Measurements from ENCODE around the gene DLG2.

Gene DLG2

GRCh38 chr11:84573868-84574267 is 1053.3 kb downstream of the DLG2 start:
- Histone ChIP-seq H2AFZ (ENCODE audit: low read length) (no peak overlapping the region), H3K9me3 (replicated peaks; ENCODE audit: insufficient read depth, low read length) (no peaks in the 10 kb centered on the region), H3K4me3 (ENCODE audit: low read length) (no peak overlapping the region), H3K4me1 (ENCODE audit: low read length) (no peaks in the 10 kb centered on the region), H4K20me1 (ENCODE audit: insufficient read depth, low read length) (no peaks in the 10 kb centered on the region), H3K9me2 (replicated peaks; ENCODE audit: insufficient read depth, low read length) (no peaks in the 10 kb centered on the region), H3K36me3 (replicated peaks; ENCODE audit: insufficient read depth, low read length) (no peaks in the 10 kb centered on the region), H3K27me3 (replicated peaks; ENCODE audit: insufficient read depth, low read length) (no peaks in the 10 kb centered on the region), H3K27ac (ENCODE audit: low read length) (no peak overlapping the region), H3K4me2 (ENCODE audit: low read depth, low read length) (no peak overlapping the region), H3F3A (ENCODE audit: insufficient read depth, low read length) (no peaks in the 10 kb centered on the region), H3K9ac (ENCODE audit: low read length) (no peak overlapping the region), H3K79me2 (ENCODE audit: low read length) (no peaks in the 10 kb centered on the region)
- DNase-seq = no peak
- TF ChIP-seq EZH2 (optimal IDR thresholded peaks at IDR 0.05; ENCODE audit: low read depth, low read length) (no peak), EZH2phosphoT487 (IDR thresholded peaks at IDR 0.05; ENCODE audit: low read length) (no peak), CTCF (IDR thresholded peaks at IDR 0.05; ENCODE audit: low read length) (no peak)

- no peak overlapping the region for H3K9ac ChIP-seq (ENCODE audit: low read length)
- H3K27ac ChIP-seq (ENCODE audit: low read length) = no peak overlapping the region
- H3K79me2 ChIP-seq (ENCODE audit: low read length) = no peaks in the 10 kb centered on the region
- H3K4me1 ChIP-seq (ENCODE audit: low read length) = no peaks in the 10 kb centered on the region
- H3K9me3 ChIP-seq (replicated peaks; ENCODE audit: insufficient read depth, low read length) = no peaks in the 10 kb centered on the region
- no peaks in the 10 kb centered on the region for H4K20me1 ChIP-seq (ENCODE audit: insufficient read depth, low read length)
- no peak overlapping the region for H3K4me3 ChIP-seq (ENCODE audit: low read length)
- TF ChIP-seq EZH2phosphoT487 (IDR thresholded peaks at IDR 0.05; ENCODE audit: low read length) (no peak), CTCF (IDR thresholded peaks at IDR 0.05; ENCODE audit: low read length) (no peak), EZH2 (optimal IDR thresholded peaks at IDR 0.05; ENCODE audit: low read depth, low read length) (no peak)
- no peaks in the 10 kb centered on the region for H3K36me3 ChIP-seq (replicated peaks; ENCODE audit: insufficient read depth, low read length)
- no peaks in the 10 kb centered on the region for H3K9me2 ChIP-seq (replicated peaks; ENCODE audit: insufficient read depth, low read length)
- H3K4me2 ChIP-seq (ENCODE audit: low read depth, low read length) = no peak overlapping the region
- no peaks in the 10 kb centered on the region for H3F3A ChIP-seq (ENCODE audit: insufficient read depth, low read length)
- no peak overlapping the region for H2AFZ ChIP-seq (ENCODE audit: low read length)
- no peak for DNase-seq
- H3K27me3 ChIP-seq (replicated peaks; ENCODE audit: insufficient read depth, low read length) = no peaks in the 10 kb centered on the region
Observed at GRCh38 chr11:84566671-84567070, 1060.5 kb downstream of the DLG2 start.

- Histone ChIP-seq H3K36me3 (replicated peaks; ENCODE audit: insufficient read depth, low read length) (no peaks in the 10 kb centered on the region), H3K9me3 (replicated peaks; ENCODE audit: insufficient read depth, low read length) (no peaks in the 10 kb centered on the region), H3F3A (ENCODE audit: insufficient read depth, low read length) (no peaks in the 10 kb centered on the region), H2AFZ (ENCODE audit: low read length) (no peak overlapping the region), H3K9ac (ENCODE audit: low read length) (no peak overlapping the region), H4K20me1 (ENCODE audit: insufficient read depth, low read length) (no peaks in the 10 kb centered on the region), H3K79me2 (ENCODE audit: low read length) (no peaks in the 10 kb centered on the region), H3K4me3 (ENCODE audit: low read length) (no peak overlapping the region), H3K9me2 (replicated peaks; ENCODE audit: insufficient read depth, low read length) (no peaks in the 10 kb centered on the region), H3K4me2 (ENCODE audit: low read depth, low read length) (no peak overlapping the region), H3K4me1 (ENCODE audit: low read length) (no peaks in the 10 kb centered on the region), H3K27me3 (replicated peaks; ENCODE audit: insufficient read depth, low read length) (no peaks in the 10 kb centered on the region), H3K27ac (ENCODE audit: low read length) (no peak overlapping the region)
- DNase-seq = no peak
- TF ChIP-seq CTCF (IDR thresholded peaks at IDR 0.05; ENCODE audit: low read length) (no peak), EZH2 (optimal IDR thresholded peaks at IDR 0.05; ENCODE audit: low read depth, low read length) (no peak), EZH2phosphoT487 (IDR thresholded peaks at IDR 0.05; ENCODE audit: low read length) (no peak)
Observed at GRCh38 chr11:84564867-84565184, 1062.3 kb downstream of the DLG2 start.

Data from MM.1S (cell line).